C4-2B (cell line): ENCODE measurements around the gene UFSP2.

Experiments used
- H3K27ac ChIP-seq: fragments of 450-650 bp; 2 replicates; pipeline ENCODE4 v1.5.1; 2017
- ZFX ChIP-seq: fragments of 450-650 bp; IDR thresholded peaks from 2 replicates; pipeline ENCODE4 v1.6.1; 2017
- TF ChIP-seq, protein P1 (sequence below): fragments of 450-650 bp; conservative IDR thresholded peaks from 2 replicates; pipeline ENCODE4 v1.5.1; 2017; ENCODE audit warnings: mild to moderate bottlenecking

Gene UFSP2

DNA sequence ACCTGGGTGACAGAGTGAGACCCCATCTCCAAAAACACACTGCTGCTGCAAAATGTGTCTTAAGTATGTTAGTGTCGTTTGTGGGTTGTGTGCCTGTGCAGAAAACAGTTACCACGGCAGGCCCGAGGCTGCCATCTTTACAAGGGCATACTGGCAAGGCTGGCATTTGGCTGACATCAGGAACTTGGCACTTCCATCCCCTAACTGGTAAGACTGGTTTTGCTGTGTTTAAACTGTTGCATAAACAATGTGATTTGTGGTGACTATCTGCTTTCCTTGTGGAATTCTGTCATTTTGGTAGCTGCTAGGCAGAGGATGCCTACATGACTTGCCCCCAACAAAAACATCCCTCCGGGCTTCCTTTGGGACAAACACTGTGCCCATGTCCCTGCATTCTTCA is 42.3 kb downstream of the UFSP2 start:
- TF ChIP-seq, protein P1, sequence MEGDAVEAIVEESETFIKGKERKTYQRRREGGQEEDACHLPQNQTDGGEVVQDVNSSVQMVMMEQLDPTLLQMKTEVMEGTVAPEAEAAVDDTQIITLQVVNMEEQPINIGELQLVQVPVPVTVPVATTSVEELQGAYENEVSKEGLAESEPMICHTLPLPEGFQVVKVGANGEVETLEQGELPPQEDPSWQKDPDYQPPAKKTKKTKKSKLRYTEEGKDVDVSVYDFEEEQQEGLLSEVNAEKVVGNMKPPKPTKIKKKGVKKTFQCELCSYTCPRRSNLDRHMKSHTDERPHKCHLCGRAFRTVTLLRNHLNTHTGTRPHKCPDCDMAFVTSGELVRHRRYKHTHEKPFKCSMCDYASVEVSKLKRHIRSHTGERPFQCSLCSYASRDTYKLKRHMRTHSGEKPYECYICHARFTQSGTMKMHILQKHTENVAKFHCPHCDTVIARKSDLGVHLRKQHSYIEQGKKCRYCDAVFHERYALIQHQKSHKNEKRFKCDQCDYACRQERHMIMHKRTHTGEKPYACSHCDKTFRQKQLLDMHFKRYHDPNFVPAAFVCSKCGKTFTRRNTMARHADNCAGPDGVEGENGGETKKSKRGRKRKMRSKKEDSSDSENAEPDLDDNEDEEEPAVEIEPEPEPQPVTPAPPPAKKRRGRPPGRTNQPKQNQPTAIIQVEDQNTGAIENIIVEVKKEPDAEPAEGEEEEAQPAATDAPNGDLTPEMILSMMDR: no peak
- peak overlapping the region; percentile 79 for H3K27ac ChIP-seq

DNA sequence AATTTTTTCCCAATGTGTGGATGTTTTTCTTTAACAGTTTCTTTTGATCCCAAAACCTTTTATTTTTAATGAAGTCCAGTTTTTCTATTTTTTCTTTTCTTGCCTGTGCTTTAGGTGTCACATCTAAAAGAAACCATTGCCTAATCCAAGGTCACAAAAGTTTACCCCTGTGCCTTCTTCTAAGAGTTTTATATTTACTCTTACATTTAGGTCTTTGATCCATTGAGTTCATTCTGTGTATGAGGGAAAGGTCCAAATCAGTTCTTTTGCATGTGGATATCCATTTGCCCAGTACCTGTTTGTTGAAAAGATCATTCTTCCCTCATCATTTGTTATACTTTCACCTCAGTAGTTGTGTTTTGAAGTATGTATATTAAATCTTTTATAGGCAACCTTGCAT is 43.0 kb downstream of the UFSP2 start:
- H3K27ac ChIP-seq: peak overlapping the region; percentile 79
- TF ChIP-seq, protein P1: no peak
- no peak for TF ChIP-seq ZFX

DNA sequence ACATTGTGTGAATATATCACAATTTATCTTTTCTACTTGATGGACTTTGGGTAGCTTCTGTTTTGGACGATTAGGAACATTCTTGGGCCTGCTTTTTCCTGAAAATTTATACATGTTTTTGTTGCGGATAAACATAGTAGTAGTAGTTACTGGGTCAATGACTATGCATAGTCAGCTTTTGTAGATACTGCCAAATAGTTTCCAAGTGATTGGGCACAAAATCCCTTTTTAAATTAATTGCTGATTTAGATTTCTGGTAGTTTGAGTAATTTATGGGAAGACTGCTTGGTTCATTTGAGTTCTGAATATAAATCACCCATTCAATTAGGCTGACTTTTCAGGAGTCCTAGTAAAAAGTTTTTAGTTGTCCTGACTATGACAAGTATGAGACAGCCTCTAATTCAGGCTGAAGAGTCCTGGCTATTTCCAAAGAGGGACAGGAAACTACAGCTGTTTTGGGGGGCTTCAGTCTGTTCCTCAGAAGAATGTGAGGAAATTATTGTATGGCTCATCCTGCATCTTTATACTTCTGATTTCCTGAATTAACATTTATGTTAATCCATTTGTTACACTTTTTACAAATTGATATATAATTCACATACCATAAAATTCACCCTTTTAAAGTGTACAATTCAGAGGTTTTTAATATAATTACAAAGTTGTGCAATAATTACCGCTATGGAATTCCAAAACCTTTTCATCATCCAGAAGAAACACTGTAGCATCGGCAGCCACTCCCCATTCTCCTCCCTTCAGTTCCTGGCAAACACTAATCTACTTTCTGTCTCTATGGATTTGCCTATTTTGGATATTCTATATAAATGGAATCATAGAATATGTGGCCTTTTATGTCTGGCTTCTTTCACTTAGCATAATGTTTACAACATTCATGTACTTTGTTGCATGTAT is 44.2 kb downstream of the UFSP2 start:
- no peak overlapping the region for H3K27ac ChIP-seq
- TF ChIP-seq, protein P1: no peak
- TF ChIP-seq ZFX: no peak

DNA sequence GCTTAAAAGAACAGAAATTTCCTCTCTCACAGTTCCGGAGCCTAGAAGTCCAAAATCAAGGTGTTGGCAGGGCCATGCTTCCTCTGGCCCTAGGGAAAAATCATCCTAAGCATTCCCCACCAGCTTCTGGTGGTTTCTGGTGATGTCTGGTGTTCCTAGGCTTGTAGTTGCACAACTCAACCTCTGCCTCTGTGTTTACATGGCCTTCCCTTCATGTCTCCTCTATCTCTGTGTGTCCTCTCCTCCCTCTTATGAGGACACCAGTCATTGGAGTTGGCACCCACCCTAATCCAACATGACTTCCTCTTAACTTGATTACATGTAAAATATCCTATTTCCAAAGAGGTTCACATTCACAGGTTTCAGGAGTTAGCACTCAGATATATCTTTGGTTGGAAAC is 45.4 kb downstream of the UFSP2 start:
- no peak overlapping the region for H3K27ac ChIP-seq
- TF ChIP-seq, protein P1: no peak
- TF ChIP-seq ZFX: no peak

DNA sequence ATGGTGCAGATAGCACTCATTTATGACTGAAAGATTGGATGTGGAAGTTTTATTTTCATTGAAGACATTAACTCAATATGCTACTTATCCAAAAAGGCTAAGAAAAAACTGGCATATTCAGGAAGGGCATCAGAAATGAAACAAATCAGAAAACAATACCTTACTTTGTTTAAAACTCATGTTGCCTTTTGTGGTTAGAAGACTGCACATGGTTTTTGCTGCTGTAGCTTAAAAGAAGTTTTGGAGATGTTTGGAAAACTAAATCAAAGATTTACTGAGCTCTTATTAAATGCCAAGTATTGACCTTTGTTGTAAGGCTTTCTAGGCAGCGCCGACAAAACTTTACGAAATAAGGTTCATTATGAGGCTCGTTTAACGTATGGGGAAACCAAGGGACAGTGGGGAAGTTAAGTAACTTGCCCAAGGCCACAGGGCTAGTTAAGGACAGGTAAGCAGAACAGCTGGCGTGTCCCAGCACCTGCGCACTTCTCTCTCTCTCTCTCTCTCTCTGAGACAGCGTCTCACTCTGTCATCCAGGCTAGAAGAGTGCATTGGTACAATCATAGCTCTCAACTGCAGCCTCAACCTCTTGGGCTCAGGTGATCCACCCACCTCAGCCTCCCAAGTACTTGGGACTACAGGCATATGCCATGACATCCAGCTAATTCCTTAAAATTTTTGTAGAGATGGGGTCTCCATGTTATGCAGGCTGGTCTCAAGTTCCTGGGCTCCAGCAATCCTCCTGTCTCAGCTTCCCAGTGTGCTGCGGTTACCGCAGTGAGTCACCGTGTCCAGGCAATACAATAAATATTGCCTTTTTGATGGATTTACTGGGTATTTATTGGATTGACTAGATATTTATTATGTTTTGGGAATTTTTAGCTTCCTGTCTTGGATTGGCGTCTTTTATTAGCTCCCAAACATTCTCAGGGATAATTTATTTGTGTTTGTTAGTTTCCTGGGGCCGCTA is 46.2 kb downstream of the UFSP2 start:
- TF ChIP-seq, protein P1: no peak
- TF ChIP-seq ZFX: no peak
- H3K27ac ChIP-seq: no peak overlapping the region

DNA sequence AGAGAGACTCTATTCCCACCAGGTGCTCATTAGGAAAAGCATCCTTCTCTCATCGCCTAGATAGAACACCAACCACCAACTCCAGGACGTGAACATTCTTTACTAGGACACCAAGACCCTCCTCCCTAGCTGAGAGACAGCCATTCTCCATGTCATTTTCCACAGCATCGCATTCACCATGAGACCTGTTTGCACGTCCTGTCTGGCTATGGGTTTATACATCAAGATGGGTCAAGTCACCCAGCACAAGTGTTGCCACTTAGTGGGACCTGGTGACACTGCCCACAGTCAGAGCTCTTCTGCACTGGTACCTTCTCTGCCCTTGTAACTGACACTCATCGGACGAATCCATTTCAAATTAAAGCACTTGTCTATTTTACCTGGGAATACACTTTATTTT is 47.5 kb downstream of the UFSP2 start:
- TF ChIP-seq, protein P1: no peak
- TF ChIP-seq ZFX: no peak
- no peak overlapping the region for H3K27ac ChIP-seq

DNA sequence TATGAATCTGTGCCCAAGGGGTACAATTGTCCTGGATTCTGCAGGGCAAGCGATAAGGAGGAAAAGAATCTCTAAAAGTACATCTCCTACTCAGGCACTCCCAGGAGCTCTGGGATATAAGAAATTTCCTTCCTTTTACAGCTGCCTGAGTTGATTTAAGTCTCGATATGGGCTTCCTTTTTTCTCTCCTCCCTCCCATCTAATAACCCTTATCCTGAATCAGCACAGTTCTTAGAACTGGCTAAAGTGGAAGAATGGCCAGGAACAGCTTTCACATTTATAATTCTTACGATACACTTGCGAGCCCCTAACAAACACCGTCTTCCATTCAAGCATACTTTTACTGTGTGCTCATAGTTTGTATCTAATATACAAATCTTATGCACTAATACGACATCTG is 51.2 kb downstream of the UFSP2 start:
- no peak overlapping the region for H3K27ac ChIP-seq
- TF ChIP-seq, protein P1: no peak
- TF ChIP-seq ZFX: no peak
